HUDEP-2 (cell line): ENCODE data around the gene ADGRD1.

ENCODE experiments used
- DNase-seq, 76 experiments: peaks; one replicate each; lab custom pipeline; 2025; ENCODE audit not compliant: unreplicated experiment in 76 of 76; lab: John Stamatoyannopoulos, UW

Gene ADGRD1

DNA sequence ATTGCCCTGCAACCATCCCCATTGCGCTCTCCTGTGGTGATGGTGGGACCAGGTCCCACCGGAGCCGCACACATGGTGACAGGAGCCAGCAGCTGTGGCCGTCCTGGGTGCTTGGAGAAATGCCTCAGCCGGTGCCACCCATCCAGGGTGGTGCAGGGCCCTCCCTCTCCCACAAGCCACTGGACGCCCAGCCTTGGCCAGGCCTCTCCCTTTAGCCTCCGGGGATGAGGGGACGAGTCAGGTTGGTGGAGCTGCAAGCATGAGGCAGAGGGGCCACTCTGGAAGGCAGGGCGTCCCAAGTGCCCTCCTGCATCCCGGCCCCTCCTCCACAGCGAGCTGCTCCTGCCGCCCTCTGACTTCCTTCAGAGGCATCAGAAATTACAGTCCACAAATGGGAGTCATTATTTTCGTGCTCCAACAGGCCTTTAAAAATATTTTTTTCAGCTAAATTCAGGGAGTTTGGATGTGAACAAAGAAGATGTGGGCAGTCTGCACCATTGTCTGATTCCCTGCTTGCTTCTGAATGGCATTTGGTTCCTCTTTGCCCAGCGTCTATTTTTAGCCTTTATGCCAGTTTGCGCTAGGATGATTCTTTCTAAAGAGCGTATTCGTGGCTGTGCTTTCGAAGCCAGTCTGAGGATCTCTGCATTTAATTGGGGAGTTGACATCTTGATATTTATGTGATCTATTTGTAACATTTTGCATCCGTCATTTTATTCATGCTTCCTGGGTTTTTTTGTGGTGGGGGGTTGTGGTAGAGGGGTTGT is 189.4 kb downstream of the ADGRD1 start:
- DNase-seq = no peak

GRCh38 chr12:131146173-131146675 is 192.5 kb downstream of the ADGRD1 start:
- DNase-seq = no peak

DNA sequence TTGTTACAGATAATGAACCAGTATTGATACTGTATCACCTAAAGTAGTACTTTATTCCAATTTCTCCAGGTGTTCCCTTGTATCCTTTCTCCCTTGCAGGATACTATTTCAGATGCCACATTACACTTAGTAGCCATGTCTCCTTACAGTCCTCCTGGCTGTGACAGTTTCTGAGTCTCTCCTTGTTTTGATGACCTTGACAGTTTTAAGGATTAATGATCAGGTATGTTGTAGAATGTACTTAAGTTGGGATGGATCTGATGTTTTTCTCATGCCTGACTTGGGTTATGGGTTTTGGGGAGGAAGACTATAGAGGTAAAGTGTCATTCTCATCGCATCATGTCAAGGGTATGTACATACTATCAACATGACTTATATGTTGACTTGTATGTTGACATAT is 193.6 kb downstream of the ADGRD1 start:
- no peak for DNase-seq

GRCh38 chr12:131147894-131148293 is 194.2 kb downstream of the ADGRD1 start:
- no peak for DNase-seq

DNA sequence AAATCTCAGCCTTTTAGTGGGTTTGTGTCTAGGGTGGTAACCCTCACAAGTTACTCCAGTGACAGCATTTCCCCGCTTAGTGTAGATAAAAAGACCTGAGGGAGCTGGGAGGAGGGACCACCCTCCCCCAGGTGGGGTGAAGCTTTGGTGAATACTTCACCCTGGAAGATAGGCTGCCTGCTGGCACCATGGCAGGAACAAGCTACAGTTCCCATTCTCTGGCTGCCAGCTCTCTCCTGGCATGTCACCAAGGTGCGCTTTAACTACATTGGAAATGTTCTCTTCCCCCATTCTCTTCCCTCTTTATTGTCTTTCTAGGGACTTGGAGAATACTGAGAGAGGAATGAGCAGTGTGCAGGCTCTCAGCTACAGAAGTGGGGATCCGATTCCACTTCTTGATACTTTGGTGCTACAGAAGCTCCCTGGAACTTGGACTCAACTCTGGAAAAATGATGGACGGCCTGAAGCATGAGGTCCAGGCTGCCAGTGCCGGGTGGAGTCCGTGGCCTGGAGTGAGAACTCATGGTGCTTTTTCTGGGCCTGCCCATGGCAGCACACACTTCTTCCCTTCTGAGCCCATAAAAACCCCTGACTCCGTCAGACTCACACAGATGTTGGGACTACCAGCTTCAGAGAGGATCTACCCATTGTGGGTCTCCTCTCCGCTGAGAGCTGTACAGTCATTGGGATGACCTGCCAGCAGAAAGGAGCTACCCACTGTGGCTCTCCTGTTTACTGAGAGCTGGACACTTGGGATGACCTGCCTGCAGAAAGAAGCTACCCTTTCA is 198.0 kb downstream of the ADGRD1 start:
- no peak for DNase-seq

DNA sequence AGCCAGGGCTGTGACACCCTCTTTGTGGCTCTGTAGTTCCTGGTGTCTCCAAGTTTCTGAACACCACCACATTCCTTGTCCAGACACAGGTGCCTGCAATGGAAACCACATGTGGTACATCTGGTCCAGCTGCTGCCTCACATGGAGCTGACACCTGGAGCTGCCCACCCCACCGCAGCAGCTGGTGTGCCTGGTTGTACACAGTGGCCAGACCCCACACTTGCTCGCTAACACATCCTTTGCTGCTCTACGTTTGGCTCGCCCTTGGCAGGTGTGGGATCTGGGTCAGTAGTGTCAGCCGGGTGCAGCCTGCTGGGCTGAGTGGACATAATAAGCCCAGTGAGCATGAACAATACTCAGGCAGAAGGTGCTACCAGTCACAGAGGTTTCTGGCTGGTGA is 198.9 kb downstream of the ADGRD1 start:
- DNase-seq = no peak

GRCh38 chr12:131153016-131153415 is 199.3 kb downstream of the ADGRD1 start:
- DNase-seq = no peak

- DNase-seq = no peak
Observed at GRCh38 chr12:131153956-131154355, 200.2 kb downstream of the ADGRD1 start.

GRCh38 chr12:131155131-131155530 is 201.4 kb downstream of the ADGRD1 start:
- no peak for DNase-seq

DNA sequence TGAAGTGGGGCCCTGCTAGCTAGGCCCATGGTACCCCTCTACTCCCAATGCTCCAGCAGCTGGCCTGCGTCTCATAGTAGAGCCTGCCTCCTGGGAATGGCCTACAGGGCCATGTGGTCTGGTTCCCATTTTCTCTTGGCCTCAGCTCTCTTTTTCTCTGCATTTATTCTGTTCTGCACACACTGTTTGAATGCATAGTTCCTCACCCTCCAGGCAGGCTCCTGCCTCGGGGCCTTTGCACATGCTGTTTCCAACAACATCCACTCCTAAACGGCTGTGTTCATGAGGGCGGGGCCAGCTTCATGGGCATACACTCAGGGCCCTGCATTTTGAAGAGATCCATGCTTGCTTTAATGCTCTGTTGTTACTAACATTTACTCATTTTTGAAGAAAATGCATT is 204.0 kb downstream of the ADGRD1 start:
- DNase-seq = no peak

GRCh38 chr12:131159660-131160059 is 206.0 kb downstream of the ADGRD1 start:
- DNase-seq = no peak

- DNase-seq = no peak
Observed at GRCh38 chr12:131162113-131162512, 208.4 kb downstream of the ADGRD1 start.

GRCh38 chr12:131163189-131163738 is 209.6 kb downstream of the ADGRD1 start:
- DNase-seq = no peak

GRCh38 chr12:131164096-131164872 is 210.6 kb downstream of the ADGRD1 start:
- DNase-seq = no peak

DNA sequence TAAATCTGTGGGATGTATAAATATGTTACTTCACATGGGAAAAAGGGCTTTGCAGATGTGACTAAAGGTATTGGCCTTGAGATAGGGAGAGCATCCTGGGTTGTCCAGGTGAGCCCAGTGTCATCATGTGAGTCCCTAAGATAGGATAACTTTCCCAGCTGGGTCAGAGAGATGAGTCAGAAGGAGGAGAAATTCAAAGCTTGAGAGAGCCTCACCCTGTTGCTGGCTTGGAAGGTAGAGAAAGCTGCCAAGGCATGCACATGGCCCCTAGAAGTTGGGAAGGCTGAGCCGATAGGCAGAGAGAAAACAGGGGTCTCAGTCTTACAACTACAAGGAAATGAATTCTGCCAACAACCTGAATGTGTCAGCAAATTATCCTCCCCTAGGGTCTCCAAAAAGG is 213.0 kb downstream of the ADGRD1 start:
- no peak for DNase-seq

GRCh38 chr12:131167334-131167733 is 213.6 kb downstream of the ADGRD1 start:
- peak in 1 of 76 experiments; percentile 1 for DNase-seq

GRCh38 chr12:131171029-131171428 is 217.3 kb downstream of the ADGRD1 start:
- DNase-seq = no peak

GRCh38 chr12:131174901-131175300 is 221.2 kb downstream of the ADGRD1 start:
- no peak for DNase-seq

DNA sequence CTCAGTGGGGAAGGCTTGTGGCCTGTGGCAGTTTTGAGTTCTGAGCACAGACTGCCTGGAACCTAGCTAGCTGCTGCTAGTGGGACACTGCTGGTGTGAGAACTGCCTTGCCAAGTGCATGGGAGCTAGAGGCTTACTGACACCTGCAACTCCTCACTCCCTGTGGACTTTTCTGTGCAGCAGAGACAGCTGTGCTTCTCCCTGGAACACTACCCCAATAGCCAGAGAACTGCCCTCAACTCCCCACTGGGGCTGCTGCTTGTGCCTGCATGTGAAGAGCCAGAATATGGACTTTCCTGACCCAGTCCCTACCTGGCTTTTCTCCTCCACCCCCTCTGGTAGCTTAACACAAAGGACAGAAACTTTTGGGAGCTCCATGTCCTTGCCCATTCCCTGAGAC is 222.6 kb downstream of the ADGRD1 start:
- DNase-seq = no peak

DNA sequence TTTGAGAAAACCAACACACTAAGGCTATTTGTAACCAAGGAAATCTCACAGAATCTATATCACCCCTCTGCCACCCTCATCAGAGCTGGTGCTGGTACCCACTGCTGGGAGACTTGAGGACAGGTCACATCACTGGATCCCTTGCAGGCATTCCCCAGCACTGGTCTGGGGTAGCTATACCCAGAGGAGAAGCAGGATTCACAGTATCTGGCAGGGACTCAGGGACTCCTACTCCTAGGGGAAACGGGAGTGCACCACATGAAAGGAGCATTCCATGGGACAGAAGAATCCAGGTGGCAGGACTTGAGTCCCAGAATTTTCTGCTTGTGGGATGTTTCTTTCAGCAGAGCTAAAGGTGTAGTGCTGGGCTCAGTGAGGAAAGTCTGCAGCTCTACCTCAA is 223.2 kb downstream of the ADGRD1 start:
- DNase-seq = no peak

GRCh38 chr12:131177599-131177998 is 223.9 kb downstream of the ADGRD1 start:
- DNase-seq = no peak
